ENCODE measurements around the gene BRK1.
A peak's percentile ranks its signal among the peaks of the same experiment; 100 is the strongest.

The BRK1 gene

GRCh38 chr3:10164546-10165393 lies 49.3 kb downstream of the BRK1 start, which contains the start of gene IRAK2:
Gene IRAK2 (plus strand): TSS chr3:10164919. CDS start chr3:10164955, 36 bp downstream.
- TF ChIP-seq CSRNP3 (CRISPR knock-in tag; IDR thresholded peaks at IDR 0.05) (no peak), TSHZ2 (CRISPR knock-in tag; IDR thresholded peaks at IDR 0.05) (no peak), ZC3H10 (CRISPR knock-in tag; IDR thresholded peaks at IDR 0.05) (no peak), SNAI2 (CRISPR knock-in tag; IDR thresholded peaks at IDR 0.05) (no peak), PPARA (CRISPR knock-in tag; IDR thresholded peaks at IDR 0.05; ENCODE audit: borderline replicate concordance) (no peak), ESRRG (CRISPR knock-in tag; IDR thresholded peaks at IDR 0.05) (no peak), CSDC2 (CRISPR knock-in tag; IDR thresholded peaks at IDR 0.05) (no peak)
- ATAC-seq, result peak; percentile 91

GRCh38 chr3:10166213-10166604 lies 50.7 kb downstream of the BRK1 start:
- TF ChIP-seq, protein P1, sequence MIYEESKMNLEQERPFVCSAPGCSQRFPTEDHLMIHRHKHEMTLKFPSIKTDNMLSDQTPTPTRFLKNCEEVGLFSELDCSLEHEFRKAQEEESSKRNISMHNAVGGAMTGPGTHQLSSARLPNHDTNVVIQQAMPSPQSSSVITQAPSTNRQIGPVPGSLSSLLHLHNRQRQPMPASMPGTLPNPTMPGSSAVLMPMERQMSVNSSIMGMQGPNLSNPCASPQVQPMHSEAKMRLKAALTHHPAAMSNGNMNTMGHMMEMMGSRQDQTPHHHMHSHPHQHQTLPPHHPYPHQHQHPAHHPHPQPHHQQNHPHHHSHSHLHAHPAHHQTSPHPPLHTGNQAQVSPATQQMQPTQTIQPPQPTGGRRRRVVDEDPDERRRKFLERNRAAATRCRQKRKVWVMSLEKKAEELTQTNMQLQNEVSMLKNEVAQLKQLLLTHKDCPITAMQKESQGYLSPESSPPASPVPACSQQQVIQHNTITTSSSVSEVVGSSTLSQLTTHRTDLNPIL (CRISPR knock-in tag; IDR thresholded peaks at IDR 0.05; ENCODE audit: low read depth), result no peak
- TF ChIP-seq ZNF565 (CRISPR knock-in tag; conservative IDR thresholded peaks at IDR 0.05; ENCODE audit: low read depth), result no peak
- TF ChIP-seq GLIS3 (CRISPR knock-in tag; IDR thresholded peaks at IDR 0.05), result no peak
- no peak for TF ChIP-seq BACH2 (CRISPR knock-in tag; IDR thresholded peaks at IDR 0.05; ENCODE audit: borderline replicate concordance)
- TF ChIP-seq ZFP30 (CRISPR knock-in tag; IDR thresholded peaks at IDR 0.05), result no peak
- no peak for TF ChIP-seq ARNTL (CRISPR knock-in tag; IDR thresholded peaks at IDR 0.05; ENCODE audit: borderline replicate concordance, low read depth)
- TF ChIP-seq, protein P2, sequence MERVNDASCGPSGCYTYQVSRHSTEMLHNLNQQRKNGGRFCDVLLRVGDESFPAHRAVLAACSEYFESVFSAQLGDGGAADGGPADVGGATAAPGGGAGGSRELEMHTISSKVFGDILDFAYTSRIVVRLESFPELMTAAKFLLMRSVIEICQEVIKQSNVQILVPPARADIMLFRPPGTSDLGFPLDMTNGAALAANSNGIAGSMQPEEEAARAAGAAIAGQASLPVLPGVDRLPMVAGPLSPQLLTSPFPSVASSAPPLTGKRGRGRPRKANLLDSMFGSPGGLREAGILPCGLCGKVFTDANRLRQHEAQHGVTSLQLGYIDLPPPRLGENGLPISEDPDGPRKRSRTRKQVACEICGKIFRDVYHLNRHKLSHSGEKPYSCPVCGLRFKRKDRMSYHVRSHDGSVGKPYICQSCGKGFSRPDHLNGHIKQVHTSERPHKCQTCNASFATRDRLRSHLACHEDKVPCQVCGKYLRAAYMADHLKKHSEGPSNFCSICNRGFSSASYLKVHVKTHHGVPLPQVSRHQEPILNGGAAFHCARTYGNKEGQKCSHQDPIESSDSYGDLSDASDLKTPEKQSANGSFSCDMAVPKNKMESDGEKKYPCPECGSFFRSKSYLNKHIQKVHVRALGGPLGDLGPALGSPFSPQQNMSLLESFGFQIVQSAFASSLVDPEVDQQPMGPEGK (CRISPR knock-in tag; IDR thresholded peaks at IDR 0.05; ENCODE audit: borderline replicate concordance), result no peak
- TF ChIP-seq TOX (CRISPR knock-in tag; IDR thresholded peaks at IDR 0.05; ENCODE audit: borderline replicate concordance), result no peak
- TF ChIP-seq PPARA (CRISPR knock-in tag; IDR thresholded peaks at IDR 0.05; ENCODE audit: borderline replicate concordance), result no peak
- TF ChIP-seq, protein P3, sequence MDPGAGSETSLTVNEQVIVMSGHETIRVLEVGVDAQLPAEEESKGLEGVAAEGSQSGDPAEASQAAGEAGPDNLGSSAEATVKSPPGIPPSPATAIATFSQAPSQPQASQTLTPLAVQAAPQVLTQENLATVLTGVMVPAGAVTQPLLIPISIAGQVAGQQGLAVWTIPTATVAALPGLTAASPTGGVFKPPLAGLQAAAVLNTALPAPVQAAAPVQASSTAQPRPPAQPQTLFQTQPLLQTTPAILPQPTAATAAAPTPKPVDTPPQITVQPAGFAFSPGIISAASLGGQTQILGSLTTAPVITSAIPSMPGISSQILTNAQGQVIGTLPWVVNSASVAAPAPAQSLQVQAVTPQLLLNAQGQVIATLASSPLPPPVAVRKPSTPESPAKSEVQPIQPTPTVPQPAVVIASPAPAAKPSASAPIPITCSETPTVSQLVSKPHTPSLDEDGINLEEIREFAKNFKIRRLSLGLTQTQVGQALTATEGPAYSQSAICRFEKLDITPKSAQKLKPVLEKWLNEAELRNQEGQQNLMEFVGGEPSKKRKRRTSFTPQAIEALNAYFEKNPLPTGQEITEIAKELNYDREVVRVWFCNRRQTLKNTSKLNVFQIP (CRISPR knock-in tag; IDR thresholded peaks at IDR 0.05; ENCODE audit: borderline replicate concordance, low read depth), result no peak
- ATAC-seq, result no peak

DNA sequence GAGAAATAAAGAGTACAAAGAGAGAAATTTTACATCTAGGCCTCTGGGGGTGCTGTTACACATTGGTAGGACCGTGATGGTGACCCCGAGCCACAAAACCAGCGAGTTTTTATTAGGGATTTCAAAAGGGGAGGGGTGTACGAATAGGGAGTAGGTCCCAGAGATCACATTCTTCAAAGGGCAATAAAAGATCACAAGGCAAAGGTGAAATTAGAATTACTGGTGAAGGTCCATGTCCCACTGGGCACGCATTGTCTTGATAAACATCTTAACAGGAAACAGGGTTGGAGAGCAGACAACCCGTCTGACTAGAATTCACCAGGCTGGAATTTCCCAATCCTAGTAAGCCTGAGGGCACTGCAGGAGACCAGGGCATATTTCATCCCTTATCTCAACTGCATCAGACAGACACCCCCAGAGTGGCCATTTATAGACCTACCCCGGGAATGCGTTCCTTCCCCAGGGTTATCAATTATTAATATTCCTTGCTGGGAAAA lies 53.6 kb downstream of the BRK1 start:
- TF ChIP-seq TCF4 (CRISPR knock-in tag; IDR thresholded peaks at IDR 0.05; ENCODE audit: borderline replicate concordance), result no peak
- no peak for TF ChIP-seq ZNF70 (CRISPR knock-in tag; IDR thresholded peaks at IDR 0.05)
- TF ChIP-seq ZNF565 (CRISPR knock-in tag; conservative IDR thresholded peaks at IDR 0.05; ENCODE audit: low read depth), result no peak
- TF ChIP-seq, protein P1 (CRISPR knock-in tag; IDR thresholded peaks at IDR 0.05; ENCODE audit: low read depth), result no peak
- no peak for TF ChIP-seq ESRRG (CRISPR knock-in tag; IDR thresholded peaks at IDR 0.05)
- TF ChIP-seq PPARA (CRISPR knock-in tag; IDR thresholded peaks at IDR 0.05; ENCODE audit: borderline replicate concordance), result no peak
- ATAC-seq, result no peak

Data from SK-N-SH treated with all-trans-retinoic acid at 6 μM for 48 hours (cell line).